HG02763 (cell line): ENCODE results near the gene TRIL.

Experiments
- ATAC-seq: cut with Tn5 transposase; IDR thresholded peaks from one replicate; pipeline ENCODE4 v1.9.1; 2021; ENCODE audit warnings: mild to moderate bottlenecking, moderate library complexity; ENCODE audit not compliant: unreplicated experiment

TRIL gene

GRCh38 chr7:28984217-28984616 is 26.1 kb upstream of the TRIL start:
- no peak for ATAC-seq

GRCh38 chr7:28983396-28984190 is 25.5 kb upstream of the TRIL start:
- ATAC-seq, result no peak

- no peak for ATAC-seq
These were observed 23.0 kb upstream of the TRIL start for GRCh38 chr7:28981161-28981465.

- no peak for ATAC-seq
These were observed 22.5 kb upstream of the TRIL start for GRCh38 chr7:28980451-28981160.

GRCh38 chr7:28979776-28980175 is 21.6 kb upstream of the TRIL start:
- ATAC-seq, result no peak

- no peak for ATAC-seq
These were observed 19.8 kb upstream of the TRIL start for GRCh38 chr7:28977881-28978280.

- ATAC-seq, result no peak
These were observed 17.9 kb upstream of the TRIL start for GRCh38 chr7:28976022-28976421.

- no peak for ATAC-seq
These were observed 15.5 kb upstream of the TRIL start for GRCh38 chr7:28973591-28973990.

GRCh38 chr7:28964056-28964455 is 5.9 kb upstream of the TRIL start:
- no peak for ATAC-seq

- no peak for ATAC-seq
These were observed 3.8 kb upstream of the TRIL start for GRCh38 chr7:28961972-28962371.

- ATAC-seq, result no peak
These were observed 2.1 kb upstream of the TRIL start for GRCh38 chr7:28960071-28960840.

- no peak for ATAC-seq
These were observed 834 bp upstream of the TRIL start for GRCh38 chr7:28958980-28959347.

GRCh38 chr7:28957751-28958234 is 337 bp downstream of the TRIL start:
- ATAC-seq, result no peak

- ATAC-seq, result no peak
These were observed 923 bp downstream of the TRIL start for GRCh38 chr7:28957064-28957750.

- no peak for ATAC-seq
These were observed 1.5 kb downstream of the TRIL start for GRCh38 chr7:28956608-28957063.

GRCh38 chr7:28955718-28956607 is 2.2 kb downstream of the TRIL start:
- ATAC-seq, result no peak

GRCh38 chr7:28955356-28955717 is 2.8 kb downstream of the TRIL start:
- no peak for ATAC-seq

GRCh38 chr7:28954946-28955345 is 3.2 kb downstream of the TRIL start:
- ATAC-seq, result no peak

- no peak for ATAC-seq
These were observed 3.7 kb downstream of the TRIL start for GRCh38 chr7:28954471-28954870.

GRCh38 chr7:28953633-28954032 is 4.5 kb downstream of the TRIL start:
- ATAC-seq, result no peak
